Epithelial cell of proximal tubule (primary cell): ENCODE measurements around the gene HJV. TPM values are rescaled to one million over a fixed set of nuclear protein-coding genes. Genes with fewer than 3 reads are reported as not detected.
A peak's percentile ranks its signal among the peaks of the same experiment; 100 is the strongest.

Experiments
- DNase-seq: peaks from one replicate; pipeline ENCODE4 v3.0.0-alpha.2; 2011; ENCODE audit warnings: low read depth
- H3K4me3 ChIP-seq: 2 replicates; pipeline ENCODE4 v1.5.1; 2011; ENCODE audit warnings: low read depth, mild to moderate bottlenecking, low read length
- total RNA-seq: library from RNA; depleted of rRNA; stranded (reverse); fragments of >200 nt; gene quantifications from 2 replicates; pipeline ENCODE4 v1.2.3, GENCODE V29; 2015
- TF ChIP-seq, protein P1 (sequence below): conservative IDR thresholded peaks from 2 replicates; pipeline ENCODE4 v1.5.1; 2012; ENCODE audit warnings: low read depth, mild to moderate bottlenecking, low read length

HJV gene
- total RNA-seq, 1 donor from 2014 or later: 0.35 TPM

DNA sequence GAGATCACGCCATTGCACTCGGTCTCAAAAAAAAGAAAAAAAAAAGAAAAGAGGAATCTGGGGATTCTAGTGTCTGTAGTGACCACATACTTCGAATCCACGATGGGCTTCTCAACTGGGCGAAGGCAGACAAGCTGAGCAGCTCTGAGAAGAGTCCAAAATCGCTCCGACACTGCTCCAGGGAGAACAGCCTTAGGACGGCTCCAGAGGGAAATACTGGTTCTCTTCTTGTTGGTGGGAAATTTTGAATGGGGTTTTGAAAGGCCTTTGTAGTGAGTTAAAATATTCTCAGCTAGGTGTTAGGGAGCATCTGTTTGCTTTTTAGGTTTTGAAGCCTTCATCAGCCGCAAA is 18.3 kb upstream of the HJV start:
- no peak for DNase-seq
- TF ChIP-seq, protein P1, sequence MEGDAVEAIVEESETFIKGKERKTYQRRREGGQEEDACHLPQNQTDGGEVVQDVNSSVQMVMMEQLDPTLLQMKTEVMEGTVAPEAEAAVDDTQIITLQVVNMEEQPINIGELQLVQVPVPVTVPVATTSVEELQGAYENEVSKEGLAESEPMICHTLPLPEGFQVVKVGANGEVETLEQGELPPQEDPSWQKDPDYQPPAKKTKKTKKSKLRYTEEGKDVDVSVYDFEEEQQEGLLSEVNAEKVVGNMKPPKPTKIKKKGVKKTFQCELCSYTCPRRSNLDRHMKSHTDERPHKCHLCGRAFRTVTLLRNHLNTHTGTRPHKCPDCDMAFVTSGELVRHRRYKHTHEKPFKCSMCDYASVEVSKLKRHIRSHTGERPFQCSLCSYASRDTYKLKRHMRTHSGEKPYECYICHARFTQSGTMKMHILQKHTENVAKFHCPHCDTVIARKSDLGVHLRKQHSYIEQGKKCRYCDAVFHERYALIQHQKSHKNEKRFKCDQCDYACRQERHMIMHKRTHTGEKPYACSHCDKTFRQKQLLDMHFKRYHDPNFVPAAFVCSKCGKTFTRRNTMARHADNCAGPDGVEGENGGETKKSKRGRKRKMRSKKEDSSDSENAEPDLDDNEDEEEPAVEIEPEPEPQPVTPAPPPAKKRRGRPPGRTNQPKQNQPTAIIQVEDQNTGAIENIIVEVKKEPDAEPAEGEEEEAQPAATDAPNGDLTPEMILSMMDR: no peak
- no peak overlapping the region for H3K4me3 ChIP-seq

DNA sequence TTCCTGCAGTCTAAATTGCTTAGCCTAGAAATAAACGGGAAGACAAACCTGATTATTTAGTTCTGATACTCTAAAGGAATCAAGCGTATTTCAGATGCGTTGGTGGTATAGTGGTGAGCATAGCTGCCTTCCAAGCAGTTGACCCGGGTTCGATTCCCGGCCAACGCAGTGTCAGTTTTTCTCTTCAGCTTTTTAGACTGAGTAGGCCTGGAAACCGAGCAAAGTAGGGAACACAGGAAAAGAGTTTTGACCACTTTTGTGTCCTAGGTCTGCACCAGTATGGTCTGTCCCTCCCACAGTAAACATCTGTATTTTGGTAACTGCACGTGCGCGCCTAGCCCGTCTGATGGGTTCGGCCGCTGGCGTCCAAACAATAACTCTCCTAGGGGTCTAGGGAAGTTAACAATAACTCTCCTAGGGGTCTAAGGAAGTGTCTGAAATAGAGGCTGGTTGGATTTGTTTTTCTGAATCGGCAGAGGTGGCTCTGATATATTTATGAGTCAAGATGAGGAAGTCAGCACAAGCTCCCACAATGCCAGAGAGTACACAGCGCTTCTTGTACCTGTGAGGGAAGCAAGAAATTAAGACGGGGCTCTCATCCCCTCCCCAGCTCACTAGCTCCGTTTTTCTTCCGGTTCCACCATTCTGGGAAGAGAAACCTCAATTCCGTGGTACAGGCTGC is 15.6 kb upstream of the HJV start:
- DNase-seq: peak; percentile 59
- TF ChIP-seq, protein P1: no peak
- peak overlapping the region; percentile 59 for H3K4me3 ChIP-seq

DNA sequence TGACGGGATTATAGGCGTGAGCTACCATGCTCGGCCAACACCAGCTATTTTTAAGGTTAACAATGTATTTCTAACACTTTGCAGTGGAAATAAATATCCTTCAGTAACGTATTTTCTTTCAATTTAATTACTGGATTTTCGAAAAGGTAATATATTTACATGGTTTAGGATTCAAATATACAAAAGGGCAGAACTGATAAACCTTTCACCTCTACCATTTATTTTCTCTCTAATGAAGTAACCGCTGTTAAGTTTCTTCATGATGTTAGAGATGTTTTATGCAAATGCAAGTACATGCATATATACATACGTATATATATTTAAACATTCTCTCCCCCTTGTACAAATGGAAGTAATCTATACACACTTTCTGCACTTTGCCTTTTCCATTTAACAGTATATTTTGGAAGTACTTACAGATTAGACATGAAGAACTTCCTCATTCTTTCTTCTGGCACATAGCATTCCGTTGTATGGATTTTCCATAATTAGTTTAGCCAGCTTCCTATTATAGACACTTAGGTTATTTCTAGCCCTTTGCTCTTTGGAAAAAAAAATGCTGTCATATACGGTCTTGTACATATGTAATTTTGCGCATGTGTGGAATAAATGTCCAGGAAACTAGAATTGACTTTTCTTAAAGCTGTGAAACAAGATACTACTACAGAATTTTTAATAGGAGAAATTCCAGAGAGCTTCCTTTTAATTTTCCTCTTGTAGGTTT is 14.9 kb upstream of the HJV start:
- no peak for DNase-seq
- TF ChIP-seq, protein P1: no peak
- H3K4me3 ChIP-seq: peak overlapping the region; percentile 59

DNA sequence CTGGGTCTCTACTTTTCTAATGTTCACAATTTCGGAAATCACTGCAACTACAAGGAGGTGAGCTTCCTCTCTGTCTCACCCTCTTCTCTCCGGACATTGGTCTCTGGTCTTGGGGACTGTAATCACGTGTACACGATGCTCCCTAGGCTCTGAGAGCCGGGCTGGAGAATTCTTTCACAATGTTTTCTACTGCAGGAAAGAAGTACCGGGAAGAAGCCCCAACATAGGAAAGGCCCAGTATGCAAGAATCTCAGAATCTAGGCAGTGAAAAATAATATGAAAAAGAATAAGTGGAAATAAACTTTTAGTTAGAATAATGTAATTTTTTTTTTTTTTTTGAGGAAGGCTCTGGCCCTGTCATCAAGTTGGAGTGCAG is 13.5 kb upstream of the HJV start:
- DNase-seq: no peak
- H3K4me3 ChIP-seq: peak overlapping the region; percentile 29
- TF ChIP-seq, protein P1: no peak

DNA sequence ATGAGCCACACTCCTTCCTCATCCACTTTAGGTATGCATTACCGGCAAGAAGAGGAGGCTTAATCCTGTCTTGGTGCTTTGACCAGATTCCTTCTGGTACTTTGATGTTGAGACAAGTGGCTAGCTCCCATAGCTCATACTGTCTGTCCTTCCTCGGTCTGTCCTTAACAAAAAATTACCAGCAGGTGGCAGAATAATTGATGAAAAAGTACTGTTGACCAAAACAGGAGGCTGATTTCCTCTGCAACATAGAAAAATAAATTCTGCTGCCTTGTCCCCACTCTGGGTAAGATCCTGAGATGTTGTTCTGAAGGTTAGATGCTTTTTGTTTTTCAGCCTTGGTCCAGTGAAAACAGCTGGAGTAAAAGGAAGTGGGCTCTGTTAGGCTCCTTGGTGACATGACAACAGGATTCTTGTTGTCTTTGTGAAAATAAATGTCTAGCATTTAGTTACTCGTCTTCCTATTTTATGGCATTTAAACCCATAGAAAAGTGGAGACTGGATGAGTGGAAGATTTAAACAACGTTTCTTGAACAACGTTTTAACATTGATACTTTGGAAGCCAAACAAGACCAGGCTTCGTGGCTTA is 11.2 kb upstream of the HJV start:
- H3K4me3 ChIP-seq: no peak overlapping the region
- no peak for DNase-seq
- TF ChIP-seq, protein P1: peak; percentile 63

DNA sequence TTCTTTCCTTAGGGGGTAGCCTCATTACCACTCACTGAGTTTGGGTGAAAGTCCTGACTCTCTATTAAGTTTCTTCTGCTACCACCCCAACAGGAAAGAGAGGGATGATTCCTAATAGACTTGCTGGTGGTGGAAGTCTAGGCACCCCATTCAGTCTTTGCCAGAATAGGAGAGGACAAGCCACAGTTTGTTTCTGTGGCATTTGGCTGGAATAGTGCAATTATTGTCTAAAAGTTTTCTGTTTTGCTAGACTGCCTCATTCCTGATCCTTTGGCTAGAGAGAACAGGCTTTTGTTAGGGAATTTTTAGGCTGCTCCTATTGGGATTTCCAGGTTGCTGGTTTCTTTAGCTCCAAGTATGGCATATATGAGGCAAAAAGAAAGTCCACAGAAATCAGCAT is 9.9 kb upstream of the HJV start:
- TF ChIP-seq, protein P1: no peak
- DNase-seq: no peak
- no peak overlapping the region for H3K4me3 ChIP-seq
